PC-9 (cell line): ENCODE measurements around the gene OR3A3. TPM values are rescaled to one million over a fixed set of nuclear protein-coding genes. Genes with fewer than 3 reads are reported as not detected.
"Not testable (repeated sequence)": the region's sequence is repeated elsewhere in the genome, so short reads cannot be mapped to it uniquely, and the experiment has no call there.

ENCODE experiments used
- BruUV-seq: library from RNA; stranded (reverse); fragments of 400-500 nt; replicated peaks from 2 replicates; lab custom pipeline; 2021; lab: Mats Ljungman, UMichigan
- CTCF ChIA-PET: fragments of 300-600 bp; sonication (Branson Sonifier 250); formaldehyde crosslinking; loops from one replicate; lab custom pipeline; 2022; ENCODE audit warnings: antibody characterized with exemption; lab: Charles Lee
- POLR2A ChIA-PET: fragments of 300-600 bp; sonication (Branson Sonifier 250); formaldehyde crosslinking; loops from one replicate; lab custom pipeline; 2022; ENCODE audit warnings: antibody characterized with exemption; ENCODE audit not compliant: unreplicated experiment; lab: Charles Lee
- DNase-seq, 2 experiments: peaks; one replicate each; pipeline versions ENCODE4 v3.0.0 to v3.0.0-alpha.2; 2015 to 2022; ENCODE audit warnings: mixed read lengths in 1 of 2
- H2AFZ ChIP-seq: fragments of 200-600 bp; sonication (generic); 2 replicates; pipeline ENCODE4 v1.8.1; 2017; ENCODE audit warnings: antibody characterized with exemption
- H3F3A ChIP-seq: fragments of 200-600 bp; sonication (generic); 2 replicates; pipeline ENCODE4 v1.8.1; 2017; ENCODE audit warnings: antibody characterized with exemption, mild to moderate bottlenecking, low read depth; ENCODE audit not compliant: insufficient read depth
- H3K27ac ChIP-seq: fragments of 200-600 bp; sonication (generic); 2 replicates; pipeline ENCODE4 v1.6.1; 2016; ENCODE audit warnings: mixed run types
- H3K27me3 ChIP-seq: fragments of 200-600 bp; sonication (generic); 2 replicates; pipeline ENCODE4 v1.6.1; 2016; ENCODE audit warnings: low read depth, mixed run types; ENCODE audit not compliant: insufficient read depth
- H3K36me3 ChIP-seq: fragments of 200-600 bp; sonication (generic); 2 replicates; pipeline ENCODE4 v1.6.1; 2016; ENCODE audit warnings: low read depth, mixed run types
- H3K4me1 ChIP-seq: fragments of 200-600 bp; sonication (generic); replicated peaks from 2 replicates; pipeline ENCODE4 v1.6.1; 2016; ENCODE audit warnings: mixed run types; ENCODE audit not compliant: insufficient read depth
- H3K4me2 ChIP-seq: fragments of 200-600 bp; sonication (generic); 2 replicates; pipeline ENCODE4 v1.6.1; 2017; ENCODE audit warnings: mixed run types
- H3K4me3 ChIP-seq: fragments of 200-600 bp; sonication (generic); 2 replicates; pipeline ENCODE4 v1.6.1; 2016; ENCODE audit warnings: mixed run types
- H3K79me2 ChIP-seq: fragments of 200-600 bp; sonication (generic); 2 replicates; pipeline ENCODE4 v1.6.1; 2017; ENCODE audit warnings: low read depth, mixed run types
- H3K9me2 ChIP-seq: fragments of 200-600 bp; sonication (generic); 2 replicates; pipeline ENCODE4 v1.8.1; 2017; ENCODE audit warnings: mild to moderate bottlenecking; ENCODE audit not compliant: insufficient read depth
- H3K9me3 ChIP-seq: fragments of 200-600 bp; sonication (generic); 2 replicates; pipeline ENCODE4 v1.8.1; 2016; ENCODE audit warnings: low read depth; ENCODE audit not compliant: insufficient read depth
- H4K20me1 ChIP-seq: fragments of 200-600 bp; sonication (generic); 2 replicates; pipeline ENCODE4 v1.8.1; 2017; ENCODE audit not compliant: insufficient read depth
- EZH2 ChIP-seq: fragments of 200-600 bp; sonication (generic); IDR thresholded peaks from 2 replicates; pipeline ENCODE4 v1.8.0; 2017; ENCODE audit warnings: antibody characterized with exemption, low read depth
- intact Hi-C: fragments of 100-400 bp; cut with micrococcal nuclease; formaldehyde crosslinking; loops from one replicate; pipeline ENCODE4 v1.10.0; 2022; ENCODE audit not compliant: unreplicated experiment
- total RNA-seq: library from RNA; stranded (reverse); gene quantifications from 2 replicates; pipeline ENCODE4 v1.2.3, GENCODE V29; 2021
- TF ChIP-seq, protein P1 (sequence below): fragments of 200-600 bp; sonication (generic); conservative IDR thresholded peaks from 2 replicates; pipeline ENCODE4 v1.6.1; 2017; ENCODE audit warnings: mixed run types, antibody characterized with exemption, mild to moderate bottlenecking, moderate library complexity

Gene OR3A3
- total RNA-seq, 1 experiment from 2014 or later = not detected

DNA sequence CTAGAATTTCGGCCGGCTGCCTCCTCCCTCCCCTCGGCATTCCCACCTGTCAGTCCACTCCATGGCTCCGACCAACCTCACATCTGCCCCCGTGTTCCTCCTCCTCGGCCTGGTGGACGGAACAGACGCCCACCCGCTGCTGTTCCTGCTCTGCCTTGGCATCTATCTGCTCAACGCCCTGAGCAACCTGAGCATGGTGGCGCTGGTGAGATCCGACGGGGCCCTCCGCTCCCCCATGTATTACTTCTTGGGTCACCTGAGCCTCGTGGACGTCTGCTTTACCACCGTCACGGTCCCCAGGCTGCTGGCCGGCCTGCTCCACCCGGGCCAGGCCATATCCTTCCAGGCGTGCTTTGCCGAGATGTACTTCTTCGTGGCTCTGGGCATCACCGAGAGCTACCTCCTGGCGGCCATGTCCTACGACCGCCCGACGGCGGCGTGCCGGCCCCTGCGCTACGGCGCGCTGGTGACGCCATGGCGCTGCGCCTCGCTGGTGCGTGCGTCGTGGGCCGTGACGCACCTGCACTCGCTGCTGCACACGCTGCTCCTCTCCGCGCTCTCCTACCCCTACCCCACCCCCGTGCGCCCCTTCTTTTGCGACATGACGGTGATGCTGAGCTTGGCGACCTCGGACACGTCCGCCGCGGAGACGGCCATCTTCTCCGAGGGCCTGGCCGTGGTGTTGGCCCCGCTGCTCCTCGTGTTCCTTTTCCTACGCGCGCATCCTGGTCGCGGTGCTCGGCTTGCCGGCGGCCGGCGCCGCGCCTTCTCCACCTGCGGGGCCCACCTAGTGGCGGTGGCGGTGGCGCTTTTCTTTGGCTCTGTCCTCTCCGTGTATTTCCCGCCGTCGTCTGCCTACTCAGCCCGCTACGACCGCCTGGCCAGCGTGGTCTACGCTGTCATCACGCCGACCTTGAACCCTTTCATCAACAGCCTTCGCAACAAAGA is 25.0 kb upstream of the OR3A3 start, which contains the start of gene OR3A2:
Gene OR3A2, minus strand, starts transcription at position 440 of the 948 bp plus-strand sequence.
- Histone ChIP-seq H3K4me2 (no peak within 1 kb of the TSS), H2AFZ (no peak within 1 kb of the TSS), H3K36me3 (no peaks in the 10 kb centered on the region), H3K79me2 (no peaks in the 10 kb centered on the region), H4K20me1 (no peaks in the 10 kb centered on the region; the same call in 1 of the 2 replicates), H3F3A (no peaks in the 10 kb centered on the region), H3K27me3 (peaks cover 37% of the 10 kb centered on the region), H3K4me1 (no peaks in the 10 kb centered on the region), H3K4me3 (no peak within 1 kb of the TSS), H3K9me2 (no peaks in the 10 kb centered on the region), H3K27ac (no peak within 1 kb of the TSS), H3K9me3 (no peaks in the 10 kb centered on the region)
- intact Hi-C loops = no loop called here
- no peak for DNase-seq
- ChIA-PET CTCF (no interaction called here), POLR2A (interaction anchor here (0.6 kb wide), 1 partner anchor 22 kb away, joined by 3 read pairs; no protein-coding TSS in a partner anchor)
- BruUV-seq = no TSS peak
- TF ChIP-seq, protein P1, sequence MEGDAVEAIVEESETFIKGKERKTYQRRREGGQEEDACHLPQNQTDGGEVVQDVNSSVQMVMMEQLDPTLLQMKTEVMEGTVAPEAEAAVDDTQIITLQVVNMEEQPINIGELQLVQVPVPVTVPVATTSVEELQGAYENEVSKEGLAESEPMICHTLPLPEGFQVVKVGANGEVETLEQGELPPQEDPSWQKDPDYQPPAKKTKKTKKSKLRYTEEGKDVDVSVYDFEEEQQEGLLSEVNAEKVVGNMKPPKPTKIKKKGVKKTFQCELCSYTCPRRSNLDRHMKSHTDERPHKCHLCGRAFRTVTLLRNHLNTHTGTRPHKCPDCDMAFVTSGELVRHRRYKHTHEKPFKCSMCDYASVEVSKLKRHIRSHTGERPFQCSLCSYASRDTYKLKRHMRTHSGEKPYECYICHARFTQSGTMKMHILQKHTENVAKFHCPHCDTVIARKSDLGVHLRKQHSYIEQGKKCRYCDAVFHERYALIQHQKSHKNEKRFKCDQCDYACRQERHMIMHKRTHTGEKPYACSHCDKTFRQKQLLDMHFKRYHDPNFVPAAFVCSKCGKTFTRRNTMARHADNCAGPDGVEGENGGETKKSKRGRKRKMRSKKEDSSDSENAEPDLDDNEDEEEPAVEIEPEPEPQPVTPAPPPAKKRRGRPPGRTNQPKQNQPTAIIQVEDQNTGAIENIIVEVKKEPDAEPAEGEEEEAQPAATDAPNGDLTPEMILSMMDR = no peak
- TF ChIP-seq EZH2 = no peak

DNA sequence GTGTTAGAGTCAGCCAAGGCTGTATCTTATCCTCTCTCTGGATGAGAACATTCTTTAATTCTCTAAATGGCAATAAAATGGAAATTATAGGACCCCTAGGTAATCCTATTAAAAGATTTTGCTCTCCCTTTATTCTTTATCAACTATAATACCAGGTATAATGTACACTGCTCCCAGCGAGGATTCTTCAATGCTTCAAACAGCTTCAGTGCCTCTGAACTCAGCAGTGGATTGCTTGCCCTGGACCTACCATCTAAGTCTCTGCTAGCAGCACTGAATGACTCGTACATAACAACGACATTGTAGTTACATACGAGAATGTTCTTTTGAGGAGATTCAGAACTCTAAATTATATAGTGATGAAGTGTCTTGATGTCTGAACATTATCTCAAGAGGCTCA is 21.4 kb upstream of the OR3A3 start:
- POLR2A ChIA-PET = no interaction called here
- no peak overlapping the region for H3K4me3 ChIP-seq
- intact Hi-C loops = no loop called here
- CTCF ChIA-PET = no interaction called here
- H3K36me3 ChIP-seq = no peaks in the 10 kb centered on the region
- H3K9me2 ChIP-seq = no peaks in the 10 kb centered on the region
- H3K27me3 ChIP-seq = peaks cover 6% of the 10 kb centered on the region; the same call in 1 of the 2 replicates
- DNase-seq = no peak
- TF ChIP-seq, protein P1 = no peak
- no peak for TF ChIP-seq EZH2
- H3F3A ChIP-seq = no peaks in the 10 kb centered on the region
- no peaks in the 10 kb centered on the region for H3K79me2 ChIP-seq
- no peaks in the 10 kb centered on the region for H4K20me1 ChIP-seq
- no peak overlapping the region for H2AFZ ChIP-seq
- H3K27ac ChIP-seq = no peak overlapping the region
- no TSS peak for BruUV-seq
- H3K9me3 ChIP-seq = no peaks in the 10 kb centered on the region
- no peaks in the 10 kb centered on the region for H3K4me1 ChIP-seq
- H3K4me2 ChIP-seq = no peak overlapping the region

DNA sequence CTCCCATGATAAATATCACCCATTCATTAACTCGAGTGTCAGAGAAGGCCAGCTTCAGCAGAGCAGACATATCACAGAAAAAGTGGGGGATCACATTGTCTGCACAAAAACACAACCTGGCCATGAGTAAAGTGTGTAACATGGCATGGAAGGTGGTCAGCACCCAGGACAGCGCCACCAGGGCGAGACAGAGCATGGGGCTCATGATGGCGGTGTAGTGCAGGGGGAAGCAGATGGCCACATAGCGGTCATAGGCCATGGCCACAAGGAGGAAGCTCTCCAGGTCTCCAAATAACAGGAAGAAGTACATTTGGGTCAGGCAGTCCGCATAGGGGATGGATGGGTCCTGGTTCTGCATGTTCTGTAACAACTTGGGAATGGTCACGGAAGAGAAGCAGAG is 13.4 kb upstream of the OR3A3 start:
- H3F3A ChIP-seq, POLR2A ChIA-PET, H3K27me3 ChIP-seq, H3K4me3 ChIP-seq, H3K79me2 ChIP-seq, H4K20me1 ChIP-seq, H3K4me2 ChIP-seq, CTCF ChIA-PET, H3K27ac ChIP-seq, H2AFZ ChIP-seq, H3K36me3 ChIP-seq, BruUV-seq, H3K4me1 ChIP-seq, H3K9me2 ChIP-seq, intact Hi-C loops, H3K9me3 ChIP-seq: not testable (repeated sequence)
- peak in 1 of 2 experiments; percentile 21 for DNase-seq
